ENCODE measurements around the gene RNF7.
A peak's percentile ranks its signal among the peaks of the same experiment; 100 is the strongest.
"Not testable (repeated sequence)": the region's sequence is repeated elsewhere in the genome, so short reads cannot be mapped to it uniquely, and the experiment has no call there.

The RNF7 gene

DNA sequence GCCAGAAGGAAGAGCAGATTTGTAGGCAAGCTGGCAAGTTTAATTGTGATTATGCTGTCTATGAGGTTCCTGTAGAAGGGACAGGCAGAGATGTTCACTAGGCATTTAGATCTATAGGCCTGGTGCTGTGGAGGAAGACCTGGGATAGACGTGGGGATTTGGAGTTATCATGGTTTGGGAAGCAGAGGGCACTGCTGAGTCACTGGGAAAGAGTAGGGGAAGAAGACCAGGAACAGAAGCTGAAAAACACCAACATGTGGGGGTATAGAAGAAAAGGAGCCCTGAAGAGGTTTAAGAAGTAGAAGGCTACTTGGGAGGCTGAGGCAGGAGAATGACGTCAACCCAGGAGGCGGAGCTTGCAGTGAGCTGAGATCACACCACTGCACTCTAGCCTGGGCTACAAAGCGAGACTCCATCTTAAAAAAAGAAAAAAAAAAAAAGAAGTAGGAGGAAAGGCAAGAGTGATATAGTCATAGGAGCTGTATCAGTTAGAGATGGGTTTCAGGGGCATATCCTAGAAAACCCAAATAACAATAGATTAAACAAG is 44.4 kb downstream of the RNF7 start:
- no peak for DNase-seq (ENCODE audit: low read depth in 2 of 2)

DNA sequence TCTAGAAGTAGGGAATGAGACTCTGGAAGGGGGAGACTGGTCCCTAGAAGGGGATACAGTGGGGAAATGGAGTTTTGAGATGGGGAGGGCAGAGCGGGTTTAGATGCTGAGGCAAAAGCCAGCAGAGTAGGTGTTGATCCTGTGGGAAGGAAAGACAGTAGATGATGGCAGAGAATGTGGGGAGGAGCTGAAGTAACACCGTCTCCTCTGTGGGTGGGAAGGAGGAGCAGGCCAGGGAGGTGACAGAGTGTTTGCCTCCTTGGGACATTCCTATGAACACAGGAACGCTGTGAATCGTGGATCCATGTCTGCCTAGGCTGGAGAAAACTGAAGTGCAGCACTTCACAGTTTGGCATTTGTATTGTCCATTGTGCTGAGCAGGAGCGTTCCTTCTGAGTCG is 45.5 kb downstream of the RNF7 start:
- no peak for DNase-seq (ENCODE audit: low read depth in 2 of 2)

DNA sequence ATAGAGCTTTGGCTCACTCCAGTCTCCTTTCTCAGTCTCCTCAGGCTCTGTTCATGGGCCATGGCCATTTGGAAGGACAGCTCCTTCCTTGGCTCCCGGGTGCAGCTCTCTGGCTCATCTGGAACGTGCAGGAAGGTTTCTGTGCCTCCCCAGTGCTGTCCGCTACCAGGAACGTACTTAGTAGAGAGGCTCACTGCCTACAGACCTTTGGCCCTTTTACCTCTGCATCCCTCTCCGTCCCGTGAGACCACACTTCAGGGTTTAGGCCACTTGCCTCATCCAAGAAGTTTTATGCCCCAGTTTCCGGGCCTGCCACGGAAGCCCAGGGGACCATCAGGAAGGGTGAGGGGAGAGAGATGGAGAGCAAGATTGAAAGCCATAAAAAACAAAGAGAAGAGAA is 46.0 kb downstream of the RNF7 start:
- no peak for DNase-seq (ENCODE audit: low read depth in 2 of 2)

GRCh38 chr3:141784531-141784930 is 46.4 kb downstream of the RNF7 start:
- DNase-seq (ENCODE audit: low read depth in 2 of 2), result no peak

- no peak for DNase-seq (ENCODE audit: low read depth in 2 of 2)
Measured at GRCh38 chr3:141788149-141788548, 50.1 kb downstream of the RNF7 start.

DNA sequence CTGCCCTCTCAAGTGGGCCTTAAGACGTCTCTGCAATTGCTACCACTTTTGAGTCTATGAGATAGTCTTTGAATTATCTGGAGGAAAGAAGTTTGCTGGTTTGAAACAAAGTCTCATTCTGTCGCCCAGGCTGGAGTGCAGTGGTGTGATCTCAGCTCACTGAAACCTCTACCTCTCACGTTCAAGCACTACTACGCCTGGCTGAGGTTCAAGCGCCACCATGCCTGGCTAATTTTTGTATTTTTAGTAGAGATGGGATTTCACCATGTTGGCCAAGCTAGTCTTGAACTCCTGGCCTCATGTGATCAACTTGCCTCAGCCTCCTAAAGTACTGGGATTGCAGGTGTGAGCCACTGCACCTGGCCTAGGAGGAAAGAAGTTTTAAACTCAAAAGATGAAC is 50.7 kb downstream of the RNF7 start:
- DNase-seq (ENCODE audit: low read depth in 2 of 2), result not testable (repeated sequence)

- DNase-seq (ENCODE audit: low read depth in 2 of 2), result no peak
Measured at GRCh38 chr3:141789281-141789680, 51.2 kb downstream of the RNF7 start.

DNA sequence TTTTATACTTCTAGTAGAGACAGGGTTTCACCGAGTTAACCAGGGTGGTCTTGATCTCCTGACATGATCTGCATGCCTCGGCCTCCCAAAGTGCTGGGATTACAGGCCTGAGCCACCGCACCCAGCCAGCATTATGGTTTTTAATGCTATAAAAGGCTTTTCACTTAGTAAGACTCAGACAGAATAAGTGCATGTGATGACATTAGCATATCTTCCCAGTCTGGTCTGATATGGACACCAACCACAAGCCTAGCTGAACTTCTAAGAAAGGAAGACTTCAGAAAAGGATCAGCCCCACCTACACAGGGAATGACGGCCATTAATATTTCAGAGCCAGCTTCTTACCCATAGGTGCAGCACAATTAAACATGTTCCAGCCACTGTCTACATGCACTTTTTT is 52.1 kb downstream of the RNF7 start:
- DNase-seq (ENCODE audit: low read depth in 2 of 2), result no peak

DNA sequence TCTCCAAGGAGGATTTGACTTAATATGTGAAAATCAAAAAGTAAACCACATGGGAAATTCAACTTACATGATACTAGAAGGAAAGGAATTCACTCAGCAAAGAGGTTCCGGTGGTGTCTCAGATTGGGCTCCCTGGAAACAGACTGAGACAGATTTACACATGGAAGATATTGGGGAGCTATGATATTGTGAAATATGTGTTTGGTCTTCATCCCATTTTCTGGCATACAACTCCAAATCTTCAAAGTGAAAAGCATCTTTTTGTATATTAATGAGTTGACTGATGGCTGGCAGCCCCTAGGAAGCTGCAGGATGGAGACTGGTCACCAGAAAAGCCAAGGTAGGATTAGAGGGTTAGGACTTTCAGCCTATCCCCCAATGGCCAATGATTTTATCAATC is 54.4 kb downstream of the RNF7 start:
- no peak for DNase-seq (ENCODE audit: low read depth in 2 of 2)

DNA sequence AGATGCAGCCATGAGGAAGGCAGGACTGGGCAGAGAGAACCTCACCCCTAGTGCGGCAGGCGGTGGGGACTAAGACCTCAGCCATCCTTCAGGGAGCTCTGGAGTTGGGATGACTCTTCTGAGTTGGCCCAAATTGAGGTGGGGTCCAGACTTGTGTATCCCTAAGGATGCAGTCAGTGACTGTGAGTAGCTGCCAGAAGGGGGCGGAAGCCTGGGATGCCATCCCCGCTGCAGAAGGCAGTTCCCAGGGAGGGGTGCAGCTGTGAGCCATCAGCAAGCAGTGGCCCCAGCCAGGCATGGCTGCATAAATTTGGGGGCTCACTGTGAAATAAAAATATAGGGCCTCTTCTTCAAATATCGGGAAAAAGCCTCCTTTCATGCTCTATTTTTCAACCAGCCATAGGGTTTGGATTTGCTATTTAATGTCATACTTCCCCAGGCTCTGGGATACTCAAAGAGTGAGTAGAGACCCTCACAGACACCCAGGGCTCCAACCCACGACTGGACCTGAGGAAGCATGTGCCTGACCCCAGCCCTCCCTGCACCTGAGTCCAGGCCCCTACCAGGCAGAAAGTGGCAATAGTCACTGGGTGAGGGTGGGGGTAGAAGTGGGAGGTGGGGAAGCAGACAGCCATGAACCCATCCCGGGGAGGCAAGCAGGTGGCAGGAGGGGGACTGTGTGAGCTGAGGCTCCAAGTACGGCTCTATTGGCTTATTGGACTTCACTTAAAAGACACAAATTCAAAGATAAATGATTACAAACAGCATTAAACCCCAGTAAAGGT is 55.6 kb downstream of the RNF7 start:
- DNase-seq (ENCODE audit: low read depth in 2 of 2), result no peak

GRCh38 chr3:141795276-141795675 is 57.2 kb downstream of the RNF7 start:
- no peak for DNase-seq (ENCODE audit: low read depth in 2 of 2)

DNA sequence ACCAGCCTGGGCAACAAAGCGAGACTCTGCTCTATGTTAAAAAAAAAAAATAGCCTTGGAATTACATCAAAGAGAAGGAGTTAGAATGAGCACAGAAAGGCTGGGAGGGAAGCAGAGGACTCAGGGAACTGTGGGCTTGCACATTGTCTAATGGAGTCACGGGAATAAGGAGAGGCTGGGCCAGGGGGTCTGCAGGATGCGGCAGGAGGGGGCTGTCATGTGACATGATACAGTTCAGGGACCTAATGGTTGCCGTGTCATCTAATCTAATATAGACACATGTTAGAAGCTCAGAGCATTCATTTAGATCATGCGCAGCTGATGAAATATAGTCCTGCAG is 57.6 kb downstream of the RNF7 start:
- DNase-seq (ENCODE audit: low read depth in 2 of 2), result no peak

- peak; percentile 40 to 64 for DNase-seq (ENCODE audit: low read depth in 2 of 2)
Measured at GRCh38 chr3:141796081-141796888, 58.2 kb downstream of the RNF7 start.
